Thoracic aorta (tissue), 2 donors: ENCODE data around the gene DDI1. TPM values are rescaled to one million over a fixed set of nuclear protein-coding genes. Genes with fewer than 3 reads are reported as not detected.

ENCODE experiments used
- ATAC-seq: fragments of 150-250 bp; one replicate; pipeline ENCODE4 v1.8.0; 2017; ENCODE audit warnings: low read depth; ENCODE audit not compliant: insufficient number of reproducible peaks, low FRiP score
- DNase-seq: peaks from one replicate; pipeline ENCODE4 v3.0.0-alpha.2; 2020; ENCODE audit warnings: low spot score
- H3K27ac ChIP-seq, 2 donors: fragments of 200-600 bp; sonication (generic); 1 replicate in 1 of 2; 2 replicates in 1 of 2; pipeline ENCODE4 v1.5.1; 2016; ENCODE audit warnings: mild to moderate bottlenecking in 2 of 2, moderate library complexity in 2 of 2
- H3K27me3 ChIP-seq: fragments of 200-600 bp; sonication (generic); replicated peaks from 2 replicates; pipeline ENCODE4 v1.6.0; 2016; ENCODE audit warnings: mild to moderate bottlenecking; ENCODE audit not compliant: insufficient read depth
- H3K36me3 ChIP-seq: fragments of 200-600 bp; sonication (generic); one replicate; pipeline ENCODE4 v1.5.1; 2016
- H3K4me1 ChIP-seq, 2 donors: fragments of 200-600 bp; sonication (generic); 1 replicate in 1 of 2; 2 replicates in 1 of 2; pipeline versions ENCODE4 v1.5.1 to v1.6.0; 2016; ENCODE audit warnings: low read depth in 2 of 2, mild to moderate bottlenecking in 1 of 2; ENCODE audit not compliant: control insufficient read depth in 1 of 2
- H3K4me3 ChIP-seq: fragments of 200-600 bp; sonication (generic); 2 replicates; pipeline ENCODE4 v1.5.1; 2016; ENCODE audit warnings: mild to moderate bottlenecking
- H3K9me3 ChIP-seq: fragments of 200-600 bp; sonication (generic); 2 replicates; pipeline ENCODE4 v1.5.1; 2016
- total RNA-seq, 2 donors: library from RNA; depleted of rRNA; stranded (reverse); fragments of >200 nt; gene quantifications; one replicate each; pipeline versions ENCODE4 v1.1.0 to v1.2.3, GENCODE V29; 2016
- TF ChIP-seq, protein P1 (sequence below): fragments of 200-600 bp; sonication (generic); IDR thresholded peaks from one replicate; pipeline ENCODE4 v1.5.1; 2019; ENCODE audit warnings: antibody characterized with exemption

Gene DDI1
- total RNA-seq, 2 donors from 2014 or later: not detected

GRCh38 chr11:104001561-104002056, 34.8 kb upstream of the DDI1 start:
- H3K27ac ChIP-seq: no peak overlapping the region
- H3K4me3 ChIP-seq: no peak overlapping the region
- H3K36me3 ChIP-seq: no peaks in the 10 kb centered on the region
- DNase-seq (no peak), ATAC-seq (no peak)
- TF ChIP-seq, protein P1, sequence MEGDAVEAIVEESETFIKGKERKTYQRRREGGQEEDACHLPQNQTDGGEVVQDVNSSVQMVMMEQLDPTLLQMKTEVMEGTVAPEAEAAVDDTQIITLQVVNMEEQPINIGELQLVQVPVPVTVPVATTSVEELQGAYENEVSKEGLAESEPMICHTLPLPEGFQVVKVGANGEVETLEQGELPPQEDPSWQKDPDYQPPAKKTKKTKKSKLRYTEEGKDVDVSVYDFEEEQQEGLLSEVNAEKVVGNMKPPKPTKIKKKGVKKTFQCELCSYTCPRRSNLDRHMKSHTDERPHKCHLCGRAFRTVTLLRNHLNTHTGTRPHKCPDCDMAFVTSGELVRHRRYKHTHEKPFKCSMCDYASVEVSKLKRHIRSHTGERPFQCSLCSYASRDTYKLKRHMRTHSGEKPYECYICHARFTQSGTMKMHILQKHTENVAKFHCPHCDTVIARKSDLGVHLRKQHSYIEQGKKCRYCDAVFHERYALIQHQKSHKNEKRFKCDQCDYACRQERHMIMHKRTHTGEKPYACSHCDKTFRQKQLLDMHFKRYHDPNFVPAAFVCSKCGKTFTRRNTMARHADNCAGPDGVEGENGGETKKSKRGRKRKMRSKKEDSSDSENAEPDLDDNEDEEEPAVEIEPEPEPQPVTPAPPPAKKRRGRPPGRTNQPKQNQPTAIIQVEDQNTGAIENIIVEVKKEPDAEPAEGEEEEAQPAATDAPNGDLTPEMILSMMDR: no peak
- no peaks in the 10 kb centered on the region for H3K9me3 ChIP-seq
- no peaks in the 10 kb centered on the region for H3K27me3 ChIP-seq
- H3K4me1 ChIP-seq: peaks cover 0 to 4% of the 10 kb centered on the region in 2 donors

DNA sequence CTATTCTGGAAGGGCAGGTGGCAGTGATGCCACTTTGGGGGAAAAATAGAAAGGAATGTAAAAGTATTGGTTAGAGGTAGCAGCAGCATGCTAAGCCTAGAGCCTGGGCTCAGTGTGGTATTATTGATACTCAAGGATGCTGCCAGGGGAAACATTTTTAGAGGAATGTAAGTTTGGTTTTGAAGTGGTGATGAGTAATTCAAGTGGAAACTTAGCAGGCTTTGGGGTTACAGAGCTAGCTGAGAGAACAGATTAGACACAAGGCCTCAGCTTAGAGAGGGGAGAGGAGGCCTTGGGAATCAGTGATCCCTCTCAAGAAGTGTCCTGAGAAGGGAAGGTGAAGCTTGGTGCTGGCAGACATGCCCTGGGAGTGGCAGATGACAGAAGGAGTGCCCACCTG, 32.9 kb upstream of the DDI1 start:
- H3K27me3 ChIP-seq: no peaks in the 10 kb centered on the region
- DNase-seq: no peak
- H3K36me3 ChIP-seq: no peaks in the 10 kb centered on the region
- ATAC-seq: no peak
- no peaks in the 10 kb centered on the region for H3K9me3 ChIP-seq
- no peak overlapping the region for H3K4me3 ChIP-seq
- TF ChIP-seq, protein P1: no peak
- H3K27ac ChIP-seq: no peak overlapping the region
- peaks cover 0 to 4% of the 10 kb centered on the region in 2 donors for H3K4me1 ChIP-seq

GRCh38 chr11:104005234-104005855, 31.1 kb upstream of the DDI1 start:
- Histone ChIP-seq H3K9me3 (no peaks in the 10 kb centered on the region), H3K27ac (no peak overlapping the region), H3K4me1 (peaks cover 0 to 11% of the 10 kb centered on the region in 2 donors), H3K36me3 (no peaks in the 10 kb centered on the region), H3K4me3 (no peak overlapping the region), H3K27me3 (no peaks in the 10 kb centered on the region)
- no peak for DNase-seq
- ATAC-seq: no peak
- TF ChIP-seq, protein P1: no peak

GRCh38 chr11:104009744-104010143, 26.7 kb upstream of the DDI1 start:
- no peak for DNase-seq
- H3K9me3 ChIP-seq: no peaks in the 10 kb centered on the region
- H3K27ac ChIP-seq: no peak overlapping the region
- H3K27me3 ChIP-seq: no peaks in the 10 kb centered on the region
- ATAC-seq: no peak
- no peaks in the 10 kb centered on the region for H3K36me3 ChIP-seq
- H3K4me3 ChIP-seq: no peak overlapping the region
- TF ChIP-seq, protein P1: no peak
- H3K4me1 ChIP-seq: peaks cover 0 to 7% of the 10 kb centered on the region in 2 donors

- Histone ChIP-seq H3K27ac (no peak overlapping the region), H3K9me3 (no peaks in the 10 kb centered on the region), H3K27me3 (no peaks in the 10 kb centered on the region), H3K4me1 (peaks cover 0 to 7% of the 10 kb centered on the region in 2 donors), H3K4me3 (no peak overlapping the region), H3K36me3 (no peaks in the 10 kb centered on the region)
- no peak for DNase-seq
- no peak for ATAC-seq
- TF ChIP-seq, protein P1: no peak
Measured at GRCh38 chr11:104011044-104011443, 25.4 kb upstream of the DDI1 start.
